HG03045 (cell line): Measurements from ENCODE around the gene VEZT.
"Not testable (repeated sequence)": the region's sequence is repeated elsewhere in the genome, so short reads cannot be mapped to it uniquely, and the experiment has no call there.

Experiments used
- ATAC-seq: cut with Tn5 transposase; IDR thresholded peaks from one replicate; pipeline ENCODE4 v1.9.1; 2021; ENCODE audit warnings: mild to moderate bottlenecking, moderate library complexity; ENCODE audit not compliant: unreplicated experiment

Gene VEZT

DNA sequence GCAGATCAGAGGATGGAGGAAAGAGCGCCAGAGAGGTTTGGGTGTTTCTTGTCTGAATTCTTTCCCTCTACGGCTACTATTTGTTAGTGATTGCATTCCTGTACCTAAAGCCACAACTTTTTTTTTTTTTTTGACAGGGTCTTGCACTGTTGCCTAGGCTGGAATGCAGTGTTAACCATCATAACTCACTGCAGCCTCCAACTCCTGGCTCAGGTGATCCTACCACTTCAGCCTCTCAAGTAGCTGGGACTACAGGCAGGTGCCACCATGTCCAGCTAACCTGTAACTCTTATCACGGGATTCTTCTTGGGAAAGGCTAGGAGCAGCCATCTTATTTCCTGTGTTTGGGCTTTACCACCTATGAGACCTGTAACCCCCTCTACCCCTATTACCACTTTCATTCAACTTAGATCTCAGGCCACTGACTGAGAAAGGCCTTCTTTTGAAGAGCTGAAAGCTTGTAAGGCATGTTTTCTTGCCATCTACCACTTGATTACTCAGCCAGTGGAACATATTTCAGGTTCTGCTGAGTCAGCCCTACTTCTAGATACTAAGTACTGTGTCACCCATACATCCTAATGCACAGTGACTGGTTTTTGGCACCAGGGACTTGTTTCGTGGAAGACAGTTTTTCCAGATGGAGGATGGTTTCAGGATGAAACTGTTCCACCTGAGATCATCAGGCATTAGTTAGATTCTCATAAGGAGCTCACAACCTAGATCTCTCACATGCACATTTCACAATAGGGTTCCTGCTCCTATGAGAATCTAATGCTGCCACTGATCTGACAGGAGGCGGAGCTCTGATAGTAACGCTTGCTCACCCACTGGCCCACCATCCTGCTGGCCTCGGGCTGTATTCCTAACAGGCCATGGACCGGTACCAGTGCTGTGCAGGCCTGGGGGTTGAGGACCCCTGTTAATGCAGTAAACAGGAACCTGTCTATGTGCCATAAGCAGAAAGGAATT lies 6.9 kb downstream of the VEZT start:
- no peak for ATAC-seq

DNA sequence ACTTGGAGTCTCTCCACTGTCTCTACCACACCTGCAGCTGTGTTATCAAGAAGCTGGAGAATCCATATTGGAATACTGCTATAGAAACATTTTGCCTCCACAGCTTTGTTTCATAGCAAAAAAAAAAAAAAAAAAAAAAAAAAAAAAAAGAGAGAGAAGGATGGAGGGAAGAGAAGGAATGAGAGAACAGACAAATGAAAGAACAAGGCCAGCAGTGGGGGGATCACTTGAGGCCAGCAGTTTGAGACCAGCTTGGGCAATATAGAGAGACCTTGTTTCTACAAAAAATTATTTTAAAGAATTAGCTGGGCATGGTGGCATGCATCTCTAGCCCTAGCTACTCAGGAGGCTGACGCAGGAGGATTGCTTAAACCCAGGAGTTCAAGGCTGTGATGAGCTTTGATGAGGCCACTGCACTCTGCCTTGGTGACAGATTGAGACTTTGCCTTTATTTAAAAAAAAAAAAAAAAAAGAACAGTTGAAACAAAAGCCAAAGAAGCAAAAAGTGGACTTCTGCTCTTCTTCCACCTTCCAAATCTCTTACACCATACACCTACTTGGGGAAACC lies 8.1 kb downstream of the VEZT start:
- ATAC-seq, result no peak

DNA sequence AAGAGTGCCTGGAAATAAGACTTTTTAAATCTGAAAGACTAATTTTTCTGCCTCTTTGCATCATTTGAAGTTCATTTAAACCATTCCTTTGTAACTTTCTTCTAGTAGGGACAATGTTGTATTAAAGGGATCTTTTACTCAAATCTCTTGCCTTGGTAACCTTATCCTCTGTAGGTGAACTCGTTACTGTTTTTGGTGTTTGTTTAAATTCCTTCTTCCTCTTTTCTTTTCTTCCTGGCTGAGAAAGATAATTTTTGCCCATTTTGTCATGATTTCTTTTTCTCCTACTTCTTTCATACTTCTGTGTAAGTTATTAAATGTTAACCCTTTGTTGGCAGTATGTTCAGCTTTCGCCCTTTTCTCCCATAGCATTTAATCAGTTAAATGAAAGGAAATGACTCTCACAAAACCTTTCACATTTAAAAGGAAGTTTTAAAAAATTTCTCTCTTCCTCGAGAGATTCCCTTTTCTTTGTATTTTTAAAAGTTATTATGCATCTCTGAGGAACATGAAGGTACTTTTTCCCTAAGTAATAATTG lies 10.3 kb downstream of the VEZT start:
- no peak for ATAC-seq

DNA sequence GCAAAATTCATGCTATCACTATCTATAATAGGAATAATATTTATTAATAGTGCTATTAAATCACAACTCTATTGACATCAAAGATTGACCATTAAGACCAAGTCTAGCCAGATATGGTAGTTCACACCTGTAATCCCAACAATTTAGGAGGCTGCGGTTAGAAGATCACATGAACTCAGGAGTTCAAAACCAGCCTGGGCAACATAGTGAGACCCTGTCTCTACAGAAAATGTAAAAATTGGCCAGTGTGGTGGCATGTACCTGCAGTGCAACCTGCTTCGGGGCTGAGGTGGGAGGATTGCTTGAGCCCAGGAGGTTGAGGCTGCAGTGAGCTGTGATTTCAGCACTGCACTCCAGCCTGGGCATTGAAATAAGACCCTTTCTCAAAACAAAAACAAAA lies 11.0 kb downstream of the VEZT start:
- no peak for ATAC-seq

DNA sequence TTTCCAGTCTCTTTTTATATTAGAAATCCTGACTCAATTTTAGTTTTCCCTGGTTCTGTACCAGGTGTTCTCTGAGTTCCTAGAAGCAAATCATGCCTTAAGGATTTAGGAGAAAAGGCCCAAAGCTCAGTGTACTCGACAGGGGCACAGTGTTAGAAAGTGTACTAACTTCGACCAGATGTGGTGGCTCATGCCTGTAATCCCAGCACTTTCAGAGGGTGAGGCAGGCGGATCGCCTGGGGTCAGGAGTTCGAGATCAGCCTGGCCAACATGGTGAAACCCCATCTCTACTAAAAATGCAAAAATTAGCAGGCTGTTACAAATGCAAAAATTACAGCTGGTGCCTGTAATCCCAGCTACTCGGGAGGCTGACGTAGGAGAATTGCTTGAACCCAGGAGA lies 12.0 kb downstream of the VEZT start:
- no peak for ATAC-seq

DNA sequence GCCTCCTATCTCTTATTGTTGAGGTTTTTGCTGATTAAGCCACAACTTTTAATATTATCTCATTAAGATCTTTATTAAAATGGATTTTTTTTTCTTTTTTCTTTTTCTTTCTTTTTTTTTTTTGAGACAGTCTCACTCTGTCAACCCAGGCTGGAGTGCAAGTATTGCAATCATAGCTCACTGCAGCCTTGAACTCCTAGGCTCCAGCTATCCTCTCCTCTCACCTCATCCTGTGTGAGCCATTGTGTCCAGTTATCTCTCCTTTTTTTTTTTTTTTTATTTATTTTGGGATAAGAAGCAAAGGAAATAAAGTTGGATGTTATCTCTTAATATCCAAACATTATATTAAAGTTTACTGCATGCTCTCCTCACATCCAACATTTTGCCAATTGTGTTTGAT lies 12.7 kb downstream of the VEZT start:
- no peak for ATAC-seq

DNA sequence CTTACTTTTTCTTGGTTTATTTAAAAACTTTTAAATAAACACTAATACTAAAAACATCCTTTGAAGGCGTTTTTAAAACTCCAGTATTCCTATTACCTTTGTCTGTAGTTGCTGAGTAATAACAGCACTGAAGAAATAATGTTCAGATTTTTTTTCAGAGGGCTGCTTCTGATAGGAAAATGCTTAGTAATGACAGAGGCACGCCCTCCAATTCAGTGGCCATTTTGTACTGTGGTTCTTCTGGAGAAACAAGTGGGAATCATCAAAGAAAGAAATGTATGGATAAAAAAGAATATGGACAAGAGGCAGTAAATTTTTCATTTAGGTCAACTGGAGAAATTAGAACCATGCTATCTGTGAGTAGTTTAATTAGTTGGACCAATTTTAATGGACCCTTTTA lies 13.6 kb downstream of the VEZT start:
- ATAC-seq, result no peak

DNA sequence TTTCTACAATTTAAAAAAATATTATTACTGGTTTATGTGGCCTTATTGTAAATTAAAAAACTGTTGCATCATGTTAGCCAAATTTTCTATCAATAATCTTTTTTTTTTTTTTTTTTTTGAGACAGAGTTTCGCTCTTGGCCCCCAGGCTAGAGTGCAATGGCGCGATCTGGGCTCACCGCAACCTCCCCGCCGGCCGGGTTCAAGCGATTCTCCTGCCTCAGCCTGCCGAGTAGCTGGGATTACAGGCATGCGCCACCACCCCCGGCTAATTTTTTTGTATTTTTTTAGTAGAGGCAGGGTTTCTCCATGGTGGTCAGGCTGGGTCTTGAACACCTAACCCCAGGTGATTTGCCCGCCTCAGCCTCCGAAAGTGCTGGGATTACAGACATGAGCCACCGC lies 16.6 kb downstream of the VEZT start:
- ATAC-seq, result not testable (repeated sequence)

DNA sequence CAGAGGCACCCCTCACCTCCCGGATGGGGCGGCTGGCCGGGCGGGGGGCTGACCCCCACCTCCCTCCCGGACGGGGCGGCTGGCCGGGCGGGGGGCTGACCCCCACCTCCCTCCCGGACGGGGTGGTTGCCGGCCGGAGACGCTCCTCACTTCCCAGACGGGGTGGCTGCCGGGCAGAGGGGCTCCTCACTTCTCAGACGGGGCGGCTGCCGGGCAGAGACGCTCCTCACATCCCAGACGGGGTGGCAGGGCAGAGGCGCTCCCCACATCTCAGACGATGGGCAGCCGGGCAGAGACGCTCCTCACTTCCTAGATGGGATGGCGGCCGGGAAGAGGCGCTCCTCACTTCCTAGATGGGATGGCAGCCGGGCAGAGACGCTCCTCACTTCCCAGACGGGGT lies 18.0 kb downstream of the VEZT start:
- not testable (repeated sequence) for ATAC-seq

DNA sequence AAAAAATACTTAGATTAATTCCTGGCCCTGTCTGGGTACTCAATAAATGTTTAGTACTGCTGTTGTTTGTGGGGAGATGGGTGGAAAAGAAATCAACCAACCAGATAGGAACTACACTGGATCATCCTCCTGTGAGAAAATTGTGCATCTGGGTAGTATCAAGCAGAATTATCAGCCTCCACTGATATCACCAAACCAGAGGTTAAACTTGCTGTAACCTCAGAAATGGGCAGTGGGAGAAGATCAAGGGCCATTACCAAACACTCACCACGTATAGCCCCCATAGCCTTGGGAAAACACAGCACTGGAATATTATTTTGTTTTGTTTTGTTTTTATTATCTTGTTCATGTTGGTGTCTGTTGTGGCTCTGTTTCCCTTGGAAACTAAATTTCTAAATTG lies 19.7 kb downstream of the VEZT start:
- ATAC-seq, result no peak

DNA sequence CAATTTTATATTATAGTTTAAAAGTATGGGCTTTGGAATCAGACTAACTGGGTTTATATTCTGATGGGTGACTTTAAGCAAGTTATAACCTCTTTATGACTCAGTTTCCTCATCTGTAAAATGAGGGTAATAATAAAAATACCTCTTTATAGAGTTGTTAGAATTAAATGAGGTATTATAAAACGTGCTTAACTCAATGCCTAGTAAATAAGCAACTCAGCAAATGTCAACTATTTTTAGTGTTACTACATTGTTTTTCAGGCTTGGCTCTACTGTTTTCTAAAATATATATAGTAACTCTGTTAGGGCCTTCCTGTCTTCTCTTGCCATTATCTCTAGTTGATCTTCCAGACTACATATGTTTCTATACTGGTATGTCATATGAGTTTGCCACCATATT lies 20.5 kb downstream of the VEZT start:
- ATAC-seq, result no peak

DNA sequence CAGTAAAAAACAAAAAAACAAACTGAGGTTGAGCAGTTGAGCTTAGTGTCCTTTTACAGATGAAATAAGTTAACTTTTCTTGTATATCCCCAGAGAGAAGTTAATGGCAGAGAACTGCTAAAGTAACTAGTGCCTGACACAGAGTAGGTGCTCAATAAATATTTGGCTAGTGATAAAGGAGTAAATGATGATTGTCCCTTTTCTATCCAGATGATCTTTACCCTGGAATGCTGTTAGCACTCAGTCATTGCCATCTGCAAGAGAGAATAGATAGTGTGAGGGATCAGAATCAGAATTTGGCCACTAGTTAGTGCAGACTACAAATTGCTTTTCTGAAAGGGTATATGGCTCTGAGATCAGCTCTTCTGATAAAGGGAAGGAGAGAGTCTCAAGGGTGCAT lies 21.6 kb downstream of the VEZT start:
- ATAC-seq, result no peak

DNA sequence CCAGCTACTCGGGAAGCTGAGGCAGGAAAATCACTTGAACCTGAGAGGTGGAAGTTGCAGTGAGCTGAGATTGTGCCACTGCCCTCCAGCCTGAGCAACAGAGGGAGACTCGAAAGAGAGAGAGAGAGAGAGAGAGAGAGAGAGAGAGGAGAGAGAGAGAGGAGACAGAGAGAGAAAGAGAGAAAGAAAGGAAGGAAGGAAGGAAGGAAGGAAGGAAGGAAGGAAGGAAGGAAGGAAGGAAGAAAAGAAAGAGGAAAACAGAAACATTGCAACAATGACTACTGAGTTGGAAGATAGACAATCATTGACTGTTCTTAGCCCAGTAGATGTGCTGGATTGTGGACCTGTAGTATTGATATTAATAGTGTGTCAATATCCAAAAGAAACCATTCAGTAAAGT lies 22.2 kb downstream of the VEZT start:
- not testable (repeated sequence) for ATAC-seq

DNA sequence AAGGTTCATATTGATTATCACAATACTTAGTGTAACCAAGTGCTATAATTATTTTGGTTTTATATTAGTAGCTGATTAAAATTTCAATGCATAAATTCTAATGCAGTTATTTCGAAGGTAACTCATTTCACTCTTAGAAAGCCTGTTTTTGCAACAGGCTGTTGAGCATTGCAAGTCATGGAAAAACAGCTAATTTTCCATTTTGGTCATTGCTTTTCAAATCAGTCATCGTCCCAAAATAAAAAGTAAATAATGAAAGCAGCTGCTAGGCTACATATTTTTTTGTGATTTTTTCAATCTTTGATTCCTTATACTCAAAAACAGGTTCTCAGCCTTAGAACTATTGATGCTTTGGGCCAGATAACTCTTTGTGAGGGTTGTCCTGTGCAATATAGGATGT lies 22.9 kb downstream of the VEZT start:
- ATAC-seq, result no peak

DNA sequence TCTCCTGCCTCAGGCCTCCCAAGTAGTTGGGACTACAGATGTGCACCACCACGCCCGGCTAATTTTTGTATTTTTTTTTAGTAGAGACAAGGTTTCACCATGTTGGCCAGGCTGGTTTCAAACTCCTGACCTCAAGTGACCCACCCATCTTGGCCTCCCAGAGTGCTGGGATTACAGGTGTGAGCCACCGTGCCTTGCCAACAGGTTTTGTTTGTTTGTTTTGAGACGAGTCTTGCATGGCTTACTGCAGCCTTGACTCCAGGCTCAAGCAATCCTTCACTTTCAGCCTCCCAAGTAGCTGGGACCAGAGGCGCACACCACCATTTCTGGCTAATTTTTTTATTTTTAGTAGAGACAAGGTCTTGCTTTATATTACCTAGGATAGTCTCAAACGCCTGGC lies 23.5 kb downstream of the VEZT start:
- ATAC-seq, result not testable (repeated sequence)

DNA sequence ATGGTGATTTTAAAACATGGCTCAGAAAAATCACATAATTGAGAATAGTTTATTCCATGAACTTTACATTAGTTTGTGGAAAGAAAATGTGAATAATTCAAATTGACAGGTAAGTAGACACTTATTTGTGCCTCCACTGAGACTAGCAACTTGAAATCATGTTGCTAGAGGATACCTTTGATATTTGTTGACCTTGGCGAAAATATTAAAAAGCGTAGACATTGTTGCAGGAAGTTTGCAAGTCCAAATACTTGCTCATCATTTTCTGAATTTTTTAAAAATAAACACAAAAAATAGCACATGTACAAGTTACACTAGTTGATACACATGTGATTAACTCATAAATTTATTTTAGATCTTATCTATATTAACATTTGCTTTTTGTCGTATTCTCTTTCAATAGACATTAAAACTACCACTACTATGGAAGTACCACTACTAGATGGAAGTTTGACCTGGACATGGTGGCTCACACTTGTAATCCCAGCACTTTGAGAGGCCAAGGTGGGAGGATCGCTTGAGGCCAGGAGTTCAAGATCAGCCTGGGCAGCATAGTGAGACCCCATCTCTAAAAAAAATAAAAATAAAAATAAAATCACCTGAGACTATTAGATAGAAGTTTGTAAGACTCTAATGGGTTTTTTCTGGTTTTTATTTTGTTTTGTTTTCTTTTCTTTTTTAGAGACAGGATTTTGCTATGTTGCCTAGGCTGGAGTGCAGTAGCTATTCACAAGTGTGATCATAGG lies 24.3 kb downstream of the VEZT start:
- no peak for ATAC-seq

DNA sequence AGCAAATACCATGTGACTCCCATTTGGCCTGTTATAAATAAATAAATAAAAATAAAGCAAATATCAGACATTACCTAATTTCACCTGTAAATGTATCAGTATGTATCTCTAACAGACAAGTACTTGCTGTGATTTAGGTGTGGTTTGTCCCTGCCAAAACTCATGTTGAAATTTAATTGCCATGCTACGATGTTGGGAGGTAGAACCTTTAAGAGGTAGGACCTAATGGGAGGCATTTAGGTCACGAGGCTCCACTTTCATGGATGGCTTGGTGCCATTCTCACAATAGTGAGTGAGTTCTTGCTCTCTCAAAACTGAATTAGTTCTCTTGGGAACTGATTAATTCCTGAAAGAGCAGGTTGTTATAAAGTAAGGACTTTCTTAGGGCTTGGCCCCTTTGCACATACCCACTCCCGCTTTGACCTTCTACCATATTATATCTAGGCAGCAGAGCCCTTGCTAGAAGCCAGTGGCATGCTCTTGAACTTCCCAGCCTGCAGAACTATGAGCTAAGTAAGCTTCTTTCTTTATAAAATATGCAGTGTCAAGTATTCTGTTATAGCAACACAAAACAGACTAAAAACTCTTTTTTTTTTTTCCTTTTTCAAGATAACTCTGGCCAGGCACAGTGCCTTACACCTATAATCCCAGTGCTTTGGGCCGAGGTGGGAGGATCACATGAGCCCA lies 26.0 kb downstream of the VEZT start:
- no peak for ATAC-seq

DNA sequence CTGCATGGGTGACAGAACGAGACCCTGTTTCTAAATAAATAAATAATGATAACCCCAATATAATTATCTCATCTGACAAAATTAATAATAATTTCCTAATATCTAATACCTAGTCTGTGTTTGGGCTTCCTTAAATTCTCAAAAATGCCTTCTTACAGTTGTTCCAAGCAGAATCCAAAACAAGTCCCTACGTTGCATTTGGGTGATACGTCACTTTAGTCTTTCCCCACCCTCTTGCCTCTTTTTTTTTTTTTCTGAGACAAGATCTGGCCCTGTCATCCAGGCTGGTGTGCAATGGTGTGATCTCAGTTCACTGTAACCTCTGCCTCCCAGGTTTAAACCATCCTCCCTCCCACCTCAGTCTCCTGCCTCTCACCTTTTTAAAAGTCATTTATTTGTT lies 26.7 kb downstream of the VEZT start:
- ATAC-seq, result no peak

DNA sequence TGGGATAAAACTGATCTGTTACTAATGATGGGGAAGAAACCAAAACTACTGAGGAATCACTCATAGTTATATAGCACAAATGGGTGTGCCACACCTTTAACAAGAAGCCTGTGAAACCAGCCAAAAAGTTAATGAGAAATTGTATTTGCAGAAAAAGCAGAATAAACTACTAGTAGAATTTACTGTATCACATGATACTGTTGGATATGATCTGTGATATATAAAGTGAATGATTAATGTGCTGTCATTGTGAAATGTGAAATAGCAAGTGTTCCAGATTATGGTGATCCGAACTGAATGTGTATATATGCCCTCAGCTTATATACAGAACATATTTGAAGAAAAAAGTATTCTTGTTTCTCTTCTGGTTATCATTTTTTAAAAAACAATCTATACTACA lies 30.5 kb downstream of the VEZT start:
- no peak for ATAC-seq

DNA sequence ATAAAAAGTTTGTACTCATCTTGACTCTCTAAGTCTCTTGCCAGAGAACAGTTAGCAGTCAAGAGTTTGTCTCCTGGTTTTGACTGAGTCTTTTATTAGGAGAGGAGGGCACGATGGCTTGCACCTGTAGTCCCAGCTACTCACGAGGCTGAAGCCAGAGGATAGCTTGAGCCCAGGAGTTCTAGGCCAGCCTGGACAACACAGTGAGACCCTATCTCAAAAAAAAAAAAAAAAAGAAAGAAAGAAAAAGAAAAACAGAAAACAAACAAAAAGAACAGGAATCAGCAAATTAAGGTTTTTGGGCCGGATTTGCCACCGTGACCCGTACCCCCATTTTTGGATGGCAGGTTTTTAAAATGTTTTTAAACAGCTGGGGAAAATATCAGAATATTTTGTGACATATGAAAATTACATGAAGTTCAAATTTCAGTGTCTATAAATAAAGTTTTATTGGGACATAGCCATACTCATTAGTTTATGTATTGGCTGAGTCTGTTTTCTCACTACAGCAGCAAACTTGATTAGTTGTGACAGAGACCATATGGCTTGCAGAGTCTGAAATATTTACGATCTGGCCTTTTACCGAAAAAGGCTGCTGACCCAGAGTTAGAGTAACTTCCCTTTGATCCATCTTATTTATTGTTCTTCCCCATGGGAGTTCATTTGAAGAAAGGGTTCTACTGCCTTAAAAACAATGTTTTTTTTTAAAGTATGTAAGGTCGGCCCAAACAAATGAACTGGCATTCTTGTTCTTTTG lies 31.2 kb downstream of the VEZT start:
- ATAC-seq, result no peak
